HG03139 (cell line): Measurements from ENCODE around the gene PDCD7.
"Not testable (repeated sequence)": the region's sequence is repeated elsewhere in the genome, so short reads cannot be mapped to it uniquely, and the experiment has no call there.

ENCODE experiments used
- ATAC-seq: cut with Tn5 transposase; IDR thresholded peaks from one replicate; pipeline ENCODE4 v1.9.1; 2021; ENCODE audit not compliant: unreplicated experiment

PDCD7 gene

DNA sequence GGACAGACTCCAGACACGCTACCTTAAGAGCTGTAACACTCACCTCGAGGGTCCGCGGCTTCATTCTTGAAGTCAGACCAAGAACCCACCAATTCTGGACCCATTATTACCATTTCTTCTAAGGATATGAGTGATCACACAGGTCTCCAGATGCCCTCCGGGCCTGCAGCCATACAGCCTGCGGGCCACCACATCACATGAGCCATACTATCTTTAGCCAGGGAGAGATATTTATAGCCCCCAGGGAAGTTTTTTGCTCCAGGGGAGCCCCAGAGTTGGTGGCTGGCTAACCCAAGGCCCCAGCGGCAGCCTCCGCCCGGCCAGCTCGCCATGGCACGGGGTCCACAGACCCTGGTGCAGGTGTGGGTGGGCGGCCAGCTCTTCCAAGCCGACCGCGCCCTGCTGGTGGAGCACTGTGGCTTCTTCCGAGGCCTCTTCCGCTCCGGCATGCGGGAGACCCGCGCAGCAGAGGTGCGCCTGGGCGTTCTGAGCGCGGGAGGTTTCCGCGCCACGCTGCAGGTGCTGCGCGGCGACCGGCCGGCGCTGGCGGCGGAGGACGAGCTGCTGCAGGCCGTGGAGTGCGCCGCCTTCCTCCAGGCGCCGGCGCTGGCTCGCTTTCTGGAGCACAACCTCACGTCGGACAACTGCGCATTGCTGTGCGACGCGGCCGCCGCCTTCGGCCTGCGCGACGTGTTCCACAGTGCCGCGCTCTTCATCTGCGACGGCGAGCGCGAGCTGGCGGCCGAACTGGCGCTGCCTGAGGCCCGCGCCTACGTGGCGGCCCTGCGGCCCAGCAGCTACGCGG, 56.9 kb downstream of the PDCD7 start, which contains the start of gene KBTBD13:
Gene KBTBD13, plus strand, starts transcription at position 261 of the 805 bp plus-strand sequence. Its CDS starts 70 bp downstream, at position 331.
- ATAC-seq: no peak

DNA sequence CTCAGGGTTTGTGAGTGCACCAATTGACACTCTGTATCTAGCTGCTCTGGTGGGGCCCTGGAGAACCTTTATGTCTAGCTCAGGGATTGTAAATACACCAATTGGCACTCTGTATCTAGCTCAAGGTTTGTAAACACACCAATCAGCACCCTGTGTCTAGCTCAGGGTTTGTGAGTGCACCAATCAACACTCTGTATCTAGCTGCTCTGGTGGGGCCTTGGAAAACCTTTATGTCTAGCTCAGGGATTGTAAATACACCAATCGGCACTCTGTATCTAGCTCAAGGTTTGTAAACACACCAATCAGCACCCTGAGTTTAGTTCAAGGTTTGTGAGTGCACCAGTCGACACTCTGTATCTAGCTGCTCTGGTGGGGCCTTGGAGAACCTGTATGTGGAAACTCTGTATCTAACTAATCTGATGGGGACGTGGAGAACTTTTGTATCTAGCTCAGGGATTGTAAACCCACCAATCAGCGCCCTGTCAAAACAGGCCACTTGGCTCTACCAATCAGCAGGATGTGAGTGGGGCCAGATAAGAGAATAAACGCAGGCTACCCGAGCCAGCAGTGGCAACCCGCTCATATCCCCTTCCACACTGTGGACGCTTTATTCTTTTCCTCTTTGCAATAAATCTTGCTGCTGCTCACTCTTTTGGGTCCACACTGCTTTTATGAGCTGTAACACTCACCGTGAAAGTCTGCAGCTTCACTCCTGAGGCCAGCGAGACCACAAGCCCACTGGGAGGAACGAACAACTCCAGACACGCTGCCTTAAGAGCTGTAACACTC, 57.8 kb downstream of the PDCD7 start:
- ATAC-seq: not testable (repeated sequence)

GRCh38 chr15:65074946-65075345, 58.7 kb downstream of the PDCD7 start:
- ATAC-seq: not testable (repeated sequence)

- no peak for ATAC-seq
These were observed 61.0 kb downstream of the PDCD7 start for GRCh38 chr15:65072617-65073016.

GRCh38 chr15:65072027-65072426, 61.6 kb downstream of the PDCD7 start:
- no peak for ATAC-seq

DNA sequence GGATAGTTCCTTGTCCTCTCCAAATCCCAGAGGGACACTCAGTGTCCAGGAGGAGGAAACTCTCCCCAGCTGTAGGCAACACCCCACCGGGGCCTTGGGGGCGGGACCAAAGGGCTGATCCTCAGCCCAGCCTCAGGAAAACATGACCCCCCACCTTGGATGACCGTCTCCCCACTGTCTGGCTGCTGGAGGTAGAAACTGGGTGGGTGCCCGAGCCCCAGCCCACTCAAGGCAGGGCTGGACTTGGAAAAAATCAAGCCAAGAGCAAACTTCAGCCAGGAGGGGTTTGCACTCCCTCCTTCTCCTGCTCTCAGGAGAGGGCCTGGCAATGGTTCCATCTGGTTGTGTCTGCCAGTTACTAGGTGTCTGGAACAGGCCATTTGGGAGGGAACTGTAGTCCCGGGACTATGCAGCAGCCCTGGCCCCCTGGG, 62.2 kb downstream of the PDCD7 start:
- no peak for ATAC-seq

DNA sequence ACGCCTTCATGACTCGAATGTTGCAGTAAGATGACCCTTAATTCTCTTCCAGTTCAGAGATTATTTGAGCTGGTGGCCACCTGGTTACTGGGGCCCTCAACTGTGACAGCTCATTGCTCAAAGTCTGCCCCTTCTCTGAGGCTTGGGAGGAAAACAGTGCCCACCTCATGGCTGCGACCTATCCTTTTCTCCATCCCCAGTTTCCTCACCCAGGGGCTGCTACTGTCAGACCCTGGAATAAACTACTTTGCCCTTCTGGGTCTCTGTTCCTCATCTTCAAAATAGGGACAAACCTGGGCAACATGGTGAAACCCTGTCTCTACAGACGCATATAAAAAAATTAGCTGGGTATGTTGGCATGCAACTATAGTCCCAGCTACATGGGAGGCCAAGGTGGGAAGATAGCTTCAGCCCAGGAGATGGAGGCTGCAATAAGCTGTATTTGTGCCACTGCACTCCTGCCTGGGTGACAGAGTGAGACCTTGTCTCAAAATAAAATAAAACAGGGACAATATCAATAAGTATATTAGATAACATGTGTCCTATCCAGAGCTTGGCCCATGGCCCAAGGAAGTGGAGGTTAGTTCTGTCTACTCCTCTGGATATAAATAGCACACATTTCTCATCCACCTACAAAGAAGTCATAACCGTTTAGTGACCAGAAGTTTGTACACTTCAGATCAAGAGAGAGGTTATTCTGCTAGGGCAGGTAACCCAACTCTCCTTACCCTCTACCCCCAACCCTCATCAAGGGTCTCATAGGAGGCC, 63.6 kb downstream of the PDCD7 start:
- ATAC-seq: no peak

GRCh38 chr15:65069179-65069578, 64.4 kb downstream of the PDCD7 start:
- no peak for ATAC-seq

GRCh38 chr15:65068403-65068788, 65.2 kb downstream of the PDCD7 start:
- no peak for ATAC-seq

DNA sequence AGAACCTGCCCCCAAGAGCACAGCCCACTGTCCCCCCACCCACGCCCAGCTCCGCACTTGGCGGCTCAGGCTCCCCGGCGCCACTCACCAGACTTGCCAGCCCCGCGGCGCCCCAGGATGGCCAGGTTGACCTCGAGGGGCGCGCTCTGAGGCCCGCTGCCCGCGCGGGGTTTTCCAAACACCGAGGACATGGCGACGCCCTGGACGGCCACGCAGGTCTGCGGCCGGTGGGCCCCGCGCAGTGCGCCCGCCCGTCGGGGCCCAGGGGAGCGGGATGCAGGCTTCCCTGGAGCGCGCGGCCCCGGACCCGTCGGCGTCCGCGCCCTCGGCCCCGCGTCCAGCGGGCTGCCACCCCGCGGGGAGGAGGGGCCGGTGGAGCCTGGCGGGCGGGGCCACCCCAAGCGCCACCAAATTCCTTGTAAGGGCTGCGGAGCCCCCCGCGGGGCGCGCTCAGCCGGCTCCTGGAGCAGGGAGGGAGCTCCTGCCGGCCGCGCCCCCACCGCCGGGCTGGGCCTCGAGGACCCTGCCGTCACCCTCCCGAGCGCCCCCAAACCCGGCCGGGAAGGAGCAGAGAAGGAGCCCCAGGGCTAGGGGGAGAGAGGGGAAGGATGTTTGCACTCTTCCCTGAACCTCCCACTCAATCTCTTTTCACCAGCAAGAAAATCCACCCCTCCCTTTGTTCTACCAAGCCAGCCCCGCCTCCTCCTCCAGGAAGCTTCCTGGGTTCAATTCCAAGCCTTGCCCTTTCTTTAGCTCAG, 65.8 kb downstream of the PDCD7 start, which contains the start of gene RASL12:
Gene RASL12, minus strand, starts transcription at position 347 of the 758 bp plus-strand sequence. Its CDS starts 156 bp downstream, at position 191.
- ATAC-seq: no peak
